ENCODE results near the gene FARSA.

DNA sequence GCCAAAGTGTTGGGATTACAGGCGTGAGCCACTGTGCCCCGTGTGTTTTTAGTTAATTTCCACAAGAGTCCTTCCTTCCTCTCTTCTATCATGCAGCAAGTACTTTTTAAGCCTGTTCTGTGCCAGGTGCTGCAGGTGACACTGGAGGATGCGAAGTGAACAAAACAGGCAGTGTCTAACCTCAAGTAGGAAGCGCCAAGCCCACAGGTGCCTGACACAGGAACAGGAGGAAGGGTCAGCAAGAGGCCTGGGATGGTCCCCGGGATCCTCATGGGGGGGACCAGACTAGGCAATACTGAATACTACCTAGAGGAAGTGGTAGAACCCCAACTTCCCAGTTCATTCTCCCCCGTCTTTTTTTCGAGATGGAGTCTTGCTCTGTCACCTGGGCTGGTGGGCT is 3.1 kb upstream of the FARSA start:
- TF ChIP-seq, protein P1, sequence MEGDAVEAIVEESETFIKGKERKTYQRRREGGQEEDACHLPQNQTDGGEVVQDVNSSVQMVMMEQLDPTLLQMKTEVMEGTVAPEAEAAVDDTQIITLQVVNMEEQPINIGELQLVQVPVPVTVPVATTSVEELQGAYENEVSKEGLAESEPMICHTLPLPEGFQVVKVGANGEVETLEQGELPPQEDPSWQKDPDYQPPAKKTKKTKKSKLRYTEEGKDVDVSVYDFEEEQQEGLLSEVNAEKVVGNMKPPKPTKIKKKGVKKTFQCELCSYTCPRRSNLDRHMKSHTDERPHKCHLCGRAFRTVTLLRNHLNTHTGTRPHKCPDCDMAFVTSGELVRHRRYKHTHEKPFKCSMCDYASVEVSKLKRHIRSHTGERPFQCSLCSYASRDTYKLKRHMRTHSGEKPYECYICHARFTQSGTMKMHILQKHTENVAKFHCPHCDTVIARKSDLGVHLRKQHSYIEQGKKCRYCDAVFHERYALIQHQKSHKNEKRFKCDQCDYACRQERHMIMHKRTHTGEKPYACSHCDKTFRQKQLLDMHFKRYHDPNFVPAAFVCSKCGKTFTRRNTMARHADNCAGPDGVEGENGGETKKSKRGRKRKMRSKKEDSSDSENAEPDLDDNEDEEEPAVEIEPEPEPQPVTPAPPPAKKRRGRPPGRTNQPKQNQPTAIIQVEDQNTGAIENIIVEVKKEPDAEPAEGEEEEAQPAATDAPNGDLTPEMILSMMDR (IDR thresholded peaks at IDR 0.05): no peak
- TF ChIP-seq POLR2A (IDR thresholded peaks at IDR 0.05): no peak

Data from uterus (tissue), 2 donors.